HepG2 (cell line): ENCODE measurements around the gene TBC1D5. TPM values are rescaled to one million over a fixed set of nuclear protein-coding genes. Genes with fewer than 3 reads are reported as not detected.

Source experiments
- ASH2L ChIP-seq: fragments of 300-600, 200-600 bp; sonication (generic); IDR thresholded peaks from 2 replicates; pipeline ENCODE4 v1.7.0; 2017; ENCODE audit warnings: low read depth, mild to moderate bottlenecking, moderate library complexity, mixed read lengths, low read length; ENCODE audit not compliant: insufficient read length
- GMEB1 ChIP-seq: sonication (generic); formaldehyde crosslinking; IDR thresholded peaks from 2 replicates; pipeline ENCODE4 v1.5.1; 2020; ENCODE audit warnings: missing genetic modification reagents, mild to moderate bottlenecking, borderline replicate concordance
- THAP11 ChIP-seq: IDR thresholded peaks from 2 replicates; pipeline ENCODE4 v1.6.1; 2016; ENCODE audit warnings: missing biosample characterization, missing genetic modification reagents
- polyA plus RNA-seq, 8 experiments: library from polyadenylated mRNA; depleted of rRNA in 3 of 8; stranded (reverse) in 7 of 8; unstranded in 1 of 8; fragments of >200 nt; fragmentation: Illumina TruSeq in 4 of 8; extraction: Trizol in 4 of 8; gene quantifications; 2 replicates each; pipeline versions ENCODE4 v1.2.1 to v1.2.3, GENCODE V29; 2011 to 2016; ENCODE audit warnings: low read depth in 4 of 8, missing spikeins in 1 of 8, mixed read lengths in 1 of 8; ENCODE audit not compliant: insufficient read depth in 1 of 8
- total RNA-seq, 5 experiments: library from RNA; depleted of rRNA; stranded (reverse); fragments of >200 nt; fragmentation: Illumina TruSeq; extraction: Trizol; gene quantifications; 2 replicates each; pipeline ENCODE4 v1.2.3, GENCODE V29; 2016; ENCODE audit warnings: low read depth in 1 of 5
- TF ChIP-seq, protein P1 (sequence below): sonication (generic); formaldehyde crosslinking; IDR thresholded peaks from one replicate; pipeline ENCODE4 v1.5.1; 2020; ENCODE audit warnings: mild to moderate bottlenecking, missing genetic modification reagents; ENCODE audit errors: not compliant biosample characterization

TBC1D5 gene
- total and polyA plus RNA-seq, 2 of the 13 experiments (the other 11 are each of a cell fraction or from before 2014, with no cell fraction given) = 19.2 to 33.3 TPM

GRCh38 chr3:17288839-17289399 lies 453.5 kb downstream of the TBC1D5 start (continued):
- TF ChIP-seq, protein P1, sequence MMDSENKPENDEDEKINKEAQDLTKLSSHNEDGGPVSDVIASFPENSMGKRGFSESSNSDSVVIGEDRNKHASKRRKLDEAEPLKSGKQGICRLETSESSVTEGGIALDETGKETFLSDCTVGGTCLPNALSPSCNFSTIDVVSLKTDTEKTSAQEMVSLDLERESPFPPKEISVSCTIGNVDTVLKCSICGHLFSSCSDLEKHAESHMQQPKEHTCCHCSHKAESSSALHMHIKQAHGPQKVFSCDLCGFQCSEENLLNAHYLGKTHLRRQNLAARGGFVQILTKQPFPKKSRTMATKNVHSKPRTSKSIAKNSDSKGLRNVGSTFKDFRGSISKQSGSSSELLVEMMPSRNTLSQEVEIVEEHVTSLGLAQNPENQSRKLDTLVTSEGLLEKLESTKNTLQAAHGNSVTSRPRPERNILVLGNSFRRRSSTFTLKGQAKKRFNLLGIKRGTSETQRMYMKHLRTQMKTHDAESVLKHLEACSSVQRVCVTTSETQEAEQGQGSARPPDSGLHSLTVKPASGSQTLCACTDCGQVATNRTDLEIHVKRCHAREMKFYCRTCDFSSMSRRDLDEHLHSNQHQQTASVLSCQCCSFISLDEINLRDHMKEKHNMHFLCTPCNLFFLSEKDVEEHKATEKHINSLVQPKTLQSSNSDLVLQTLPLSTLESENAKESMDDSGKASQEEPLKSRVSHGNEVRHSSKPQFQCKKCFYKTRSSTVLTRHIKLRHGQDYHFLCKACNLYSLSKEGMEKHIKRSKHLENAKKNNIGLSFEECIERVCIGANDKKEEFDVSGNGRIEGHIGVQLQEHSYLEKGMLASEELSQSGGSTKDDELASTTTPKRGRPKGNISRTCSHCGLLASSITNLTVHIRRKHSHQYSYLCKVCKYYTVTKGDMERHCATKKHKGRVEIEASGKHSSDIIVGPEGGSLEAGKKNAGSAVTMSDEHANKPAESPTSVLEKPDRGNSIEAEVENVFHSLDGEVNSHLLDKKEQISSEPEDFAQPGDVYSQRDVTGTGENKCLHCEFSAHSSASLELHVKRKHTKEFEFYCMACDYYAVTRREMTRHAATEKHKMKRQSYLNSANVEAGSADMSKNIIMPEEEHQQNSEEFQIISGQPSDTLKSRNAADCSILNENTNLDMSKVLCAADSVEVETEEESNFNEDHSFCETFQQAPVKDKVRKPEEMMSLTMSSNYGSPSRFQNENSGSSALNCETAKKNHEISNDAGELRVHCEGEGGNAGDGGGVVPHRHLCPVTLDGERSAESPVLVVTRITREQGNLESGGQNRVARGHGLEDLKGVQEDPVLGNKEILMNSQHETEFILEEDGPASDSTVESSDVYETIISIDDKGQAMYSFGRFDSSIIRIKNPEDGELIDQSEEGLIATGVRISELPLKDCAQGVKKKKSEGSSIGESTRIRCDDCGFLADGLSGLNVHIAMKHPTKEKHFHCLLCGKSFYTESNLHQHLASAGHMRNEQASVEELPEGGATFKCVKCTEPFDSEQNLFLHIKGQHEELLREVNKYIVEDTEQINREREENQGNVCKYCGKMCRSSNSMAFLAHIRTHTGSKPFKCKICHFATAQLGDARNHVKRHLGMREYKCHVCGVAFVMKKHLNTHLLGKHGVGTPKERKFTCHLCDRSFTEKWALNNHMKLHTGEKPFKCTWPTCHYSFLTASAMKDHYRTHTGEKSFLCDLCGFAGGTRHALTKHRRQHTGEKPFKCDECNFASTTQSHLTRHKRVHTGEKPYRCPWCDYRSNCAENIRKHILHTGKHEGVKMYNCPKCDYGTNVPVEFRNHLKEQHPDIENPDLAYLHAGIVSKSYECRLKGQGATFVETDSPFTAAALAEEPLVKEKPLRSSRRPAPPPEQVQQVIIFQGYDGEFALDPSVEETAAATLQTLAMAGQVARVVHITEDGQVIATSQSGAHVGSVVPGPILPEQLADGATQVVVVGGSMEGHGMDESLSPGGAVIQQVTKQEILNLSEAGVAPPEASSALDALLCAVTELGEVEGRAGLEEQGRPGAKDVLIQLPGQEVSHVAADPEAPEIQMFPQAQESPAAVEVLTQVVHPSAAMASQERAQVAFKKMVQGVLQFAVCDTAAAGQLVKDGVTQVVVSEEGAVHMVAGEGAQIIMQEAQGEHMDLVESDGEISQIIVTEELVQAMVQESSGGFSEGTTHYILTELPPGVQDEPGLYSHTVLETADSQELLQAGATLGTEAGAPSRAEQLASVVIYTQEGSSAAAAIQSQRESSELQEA (CRISPR knock-in tag) = no peak
- TF ChIP-seq THAP11 (no peak), ASH2L (no peak), GMEB1 (CRISPR knock-in tag) (no peak)
